Cortex of kidney (tissue), 1 donor: Measurements from ENCODE around the gene CACNA1A.
"Not testable (repeated sequence)": the region's sequence is repeated elsewhere in the genome, so short reads cannot be mapped to it uniquely, and the experiment has no call there.

Source experiments
- DNase-seq: peaks from one replicate; lab custom pipeline; 2025; lab: John Stamatoyannopoulos, UW

Gene CACNA1A

GRCh38 chr19:13366529-13367143 is 139.6 kb downstream of the CACNA1A start:
- no peak for DNase-seq

GRCh38 chr19:13363954-13364353 is 142.3 kb downstream of the CACNA1A start:
- DNase-seq = no peak

- no peak for DNase-seq
Measured at GRCh38 chr19:13363245-13363644, 143.0 kb downstream of the CACNA1A start.

- DNase-seq = no peak
Measured at GRCh38 chr19:13362668-13363067, 143.6 kb downstream of the CACNA1A start.

GRCh38 chr19:13361726-13362125 is 144.6 kb downstream of the CACNA1A start:
- not testable (repeated sequence) for DNase-seq

GRCh38 chr19:13356686-13357280 is 149.5 kb downstream of the CACNA1A start:
- DNase-seq = no peak

GRCh38 chr19:13356185-13356584 is 150.1 kb downstream of the CACNA1A start:
- DNase-seq = no peak

- DNase-seq = no peak
Measured at GRCh38 chr19:13355356-13355755, 150.9 kb downstream of the CACNA1A start.

GRCh38 chr19:13353625-13354024 is 152.7 kb downstream of the CACNA1A start:
- DNase-seq = no peak

GRCh38 chr19:13350759-13351158 is 155.5 kb downstream of the CACNA1A start:
- DNase-seq = no peak

GRCh38 chr19:13350072-13350471 is 156.2 kb downstream of the CACNA1A start:
- no peak for DNase-seq

- no peak for DNase-seq
Measured at GRCh38 chr19:13347367-13347766, 158.9 kb downstream of the CACNA1A start.

- no peak for DNase-seq
Measured at GRCh38 chr19:13343514-13343913, 162.8 kb downstream of the CACNA1A start.

GRCh38 chr19:13342672-13343071 is 163.6 kb downstream of the CACNA1A start:
- DNase-seq = no peak

GRCh38 chr19:13339869-13340268 is 166.4 kb downstream of the CACNA1A start:
- no peak for DNase-seq

GRCh38 chr19:13337181-13337580 is 169.1 kb downstream of the CACNA1A start:
- DNase-seq = no peak

GRCh38 chr19:13334801-13335481 is 171.3 kb downstream of the CACNA1A start:
- DNase-seq = no peak

- DNase-seq = no peak
Measured at GRCh38 chr19:13330285-13330684, 176.0 kb downstream of the CACNA1A start.

GRCh38 chr19:13329766-13330165 is 176.5 kb downstream of the CACNA1A start:
- DNase-seq = no peak

- no peak for DNase-seq
Measured at GRCh38 chr19:13328241-13328640, 178.0 kb downstream of the CACNA1A start.

GRCh38 chr19:13319526-13319925 is 186.8 kb downstream of the CACNA1A start:
- DNase-seq = no peak

- DNase-seq = no peak
Measured at GRCh38 chr19:13318190-13318589, 188.1 kb downstream of the CACNA1A start.

GRCh38 chr19:13315495-13315894 is 190.8 kb downstream of the CACNA1A start:
- DNase-seq = no peak
